ENCODE measurements around the gene RICTOR.

- no peak for TF ChIP-seq ZNF140 (CRISPR knock-in tag; IDR thresholded peaks at IDR 0.05)
- TF ChIP-seq ARID3B (CRISPR knock-in tag; IDR thresholded peaks at IDR 0.05; ENCODE audit: borderline replicate concordance), result no peak
- no peak for TF ChIP-seq TFAM (CRISPR knock-in tag; conservative IDR thresholded peaks at IDR 0.05)
- no peak for TF ChIP-seq CTCF (IDR thresholded peaks at IDR 0.05 in 2 of 3, conservative IDR thresholded peaks at IDR 0.05 in 1 of 3; ENCODE audit: insufficient read depth in 2 of 3, low read depth in 1 of 3, low read length in 3 of 3)
- TF ChIP-seq ZNF143 (CRISPR knock-in tag; IDR thresholded peaks at IDR 0.05), result no peak
- TF ChIP-seq ZNF253 (CRISPR knock-in tag; conservative IDR thresholded peaks at IDR 0.05), result no peak
- no peak for TF ChIP-seq HDGF (IDR thresholded peaks at IDR 0.05)
- TF ChIP-seq ZSCAN29 (IDR thresholded peaks at IDR 0.05), result no peak
- TF ChIP-seq ZNF274 (IDR thresholded peaks at IDR 0.05; ENCODE audit: borderline replicate concordance, low read depth, low read length), result no peak
- TF ChIP-seq POLR2A (conservative IDR thresholded peaks at IDR 0.05), result no peak
- no peak for TF ChIP-seq KLF16 (IDR thresholded peaks at IDR 0.05)
- TF ChIP-seq NFE2L1 (tag; IDR thresholded peaks at IDR 0.05; ENCODE audit: borderline replicate concordance, low read depth), result no peak
- TF ChIP-seq EZH2 (IDR thresholded peaks at IDR 0.05; ENCODE audit: borderline replicate concordance, low read depth, low read length), result no peak
- no peak for TF ChIP-seq POU5F1 (IDR thresholded peaks at IDR 0.05; ENCODE audit: borderline replicate concordance, low read depth, low read length, partially characterized antibody)
Measured at GRCh38 chr5:39013938-39014337, 60.3 kb downstream of the RICTOR start.
